Stimulated activated CD4-positive, alpha-beta T cell treated with anti-CD3 and anti-CD28 coated beads, Interleukin-1b, Interleukin-23, amount 100 ng/mL, for 4 hours (primary cell): Measurements from ENCODE around the gene AP3B1.
"Not testable (repeated sequence)": the region's sequence is repeated elsewhere in the genome, so short reads cannot be mapped to it uniquely, and the experiment has no call there.

Experiments used
- DNase-seq, 2 donors: peaks; one replicate each; pipeline ENCODE4 v3.0.0-alpha.2; 2020; ENCODE audit warnings: low read depth in 2 of 2

Gene AP3B1

DNA sequence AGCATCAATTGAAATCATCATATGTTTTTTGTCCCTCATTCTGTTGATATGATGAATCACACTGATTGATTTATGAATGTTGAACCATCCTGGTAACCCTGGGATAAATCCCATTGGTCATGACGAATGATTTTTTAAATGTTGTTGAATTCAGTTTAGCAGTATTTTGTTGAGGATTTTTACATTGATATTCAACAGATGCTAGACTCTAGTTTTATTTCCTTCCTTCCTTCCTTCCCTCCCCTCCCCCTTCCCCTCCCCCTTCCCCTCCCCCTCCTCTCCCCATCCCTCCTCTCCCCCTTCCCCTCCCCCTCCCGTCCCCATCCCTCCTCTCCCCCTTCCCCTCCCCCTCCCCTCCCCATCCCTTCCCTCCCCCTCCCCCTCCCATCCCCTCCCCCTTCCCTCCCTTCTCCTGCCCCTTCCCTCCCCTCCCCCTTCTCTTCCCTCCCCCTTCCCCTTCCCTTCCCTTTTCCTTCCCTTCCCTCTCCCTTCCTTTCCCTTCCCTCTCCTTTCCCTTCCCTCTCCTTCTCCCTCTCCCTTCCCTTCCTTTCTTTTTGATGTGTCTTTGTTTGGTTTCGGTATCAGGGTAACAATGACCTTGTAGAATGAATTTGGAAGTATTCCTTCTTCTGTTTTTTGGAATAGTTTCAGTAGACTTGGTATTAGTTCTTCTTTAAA, 142.8 kb downstream of the AP3B1 start:
- no peak for DNase-seq

DNA sequence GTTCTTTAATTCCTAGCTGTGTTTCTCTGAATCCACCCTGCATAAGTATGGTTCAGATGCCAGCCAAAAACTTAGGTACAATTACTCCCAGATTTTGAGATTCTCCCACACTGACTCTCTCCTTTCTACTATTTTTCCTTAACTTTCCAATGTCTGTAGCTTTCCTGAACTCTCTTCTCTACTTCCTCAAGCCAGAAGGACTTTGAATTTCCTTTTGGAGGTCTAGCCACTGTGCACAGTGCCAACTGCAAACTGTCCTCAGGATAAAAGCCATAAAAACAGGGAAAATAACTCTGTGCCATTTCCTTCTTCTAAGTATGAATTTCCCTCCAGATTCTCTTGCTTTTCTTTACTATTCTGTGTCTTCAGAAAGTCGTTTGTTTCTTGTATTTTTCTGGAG, 157.2 kb downstream of the AP3B1 start:
- DNase-seq: no peak

GRCh38 chr5:78133423-78133822, 161.1 kb downstream of the AP3B1 start:
- no peak for DNase-seq

- no peak for DNase-seq
Measured at GRCh38 chr5:78132507-78132906, 162.0 kb downstream of the AP3B1 start.

GRCh38 chr5:78129597-78129996, 164.9 kb downstream of the AP3B1 start:
- DNase-seq: no peak

GRCh38 chr5:78127875-78128274, 166.6 kb downstream of the AP3B1 start:
- no peak for DNase-seq

DNA sequence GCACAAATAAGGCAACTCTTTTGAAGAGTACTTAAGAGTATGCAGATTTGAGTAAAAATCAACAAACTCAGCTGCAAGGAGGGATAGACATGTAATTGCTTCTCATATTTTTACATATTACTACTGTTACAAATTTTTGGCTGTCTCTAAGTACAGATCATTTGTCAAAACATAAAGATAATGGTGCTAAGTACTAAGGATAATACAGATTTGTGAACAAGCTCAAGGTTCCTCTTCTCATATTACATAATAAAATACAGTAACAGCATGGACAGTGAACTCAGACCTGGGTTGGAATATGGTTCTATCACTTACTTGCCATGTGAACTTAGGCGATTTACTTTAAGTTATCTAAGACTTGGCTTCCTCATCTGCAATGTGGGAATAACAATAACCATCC, 168.0 kb downstream of the AP3B1 start:
- DNase-seq: no peak

GRCh38 chr5:78116167-78116566, 178.3 kb downstream of the AP3B1 start:
- no peak for DNase-seq

GRCh38 chr5:78113689-78114264, 180.7 kb downstream of the AP3B1 start:
- DNase-seq: no peak

GRCh38 chr5:78112931-78113330, 181.6 kb downstream of the AP3B1 start:
- DNase-seq: no peak

DNA sequence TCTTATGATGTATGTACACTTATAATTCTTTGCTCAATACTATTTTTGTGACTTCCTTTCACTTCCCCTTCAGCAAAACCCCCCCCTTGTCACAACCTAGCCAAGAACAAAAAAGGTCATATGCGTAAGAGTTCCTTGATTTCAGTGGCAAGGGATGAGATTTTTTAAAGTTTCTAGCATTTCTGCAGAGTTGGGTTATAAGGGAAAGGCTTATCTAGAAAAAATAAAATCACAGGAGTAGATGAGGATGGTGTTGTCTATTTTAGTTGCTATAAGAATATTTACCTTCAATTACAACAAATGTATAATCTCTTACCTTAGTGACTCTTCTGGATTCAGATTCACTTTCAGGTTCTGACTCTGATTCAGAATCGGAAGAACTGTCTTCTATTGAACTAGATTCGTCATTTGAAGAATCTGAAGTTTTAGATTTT, 184.6 kb downstream of the AP3B1 start:
- DNase-seq: no peak

GRCh38 chr5:78108564-78108963, 185.9 kb downstream of the AP3B1 start:
- no peak for DNase-seq

DNA sequence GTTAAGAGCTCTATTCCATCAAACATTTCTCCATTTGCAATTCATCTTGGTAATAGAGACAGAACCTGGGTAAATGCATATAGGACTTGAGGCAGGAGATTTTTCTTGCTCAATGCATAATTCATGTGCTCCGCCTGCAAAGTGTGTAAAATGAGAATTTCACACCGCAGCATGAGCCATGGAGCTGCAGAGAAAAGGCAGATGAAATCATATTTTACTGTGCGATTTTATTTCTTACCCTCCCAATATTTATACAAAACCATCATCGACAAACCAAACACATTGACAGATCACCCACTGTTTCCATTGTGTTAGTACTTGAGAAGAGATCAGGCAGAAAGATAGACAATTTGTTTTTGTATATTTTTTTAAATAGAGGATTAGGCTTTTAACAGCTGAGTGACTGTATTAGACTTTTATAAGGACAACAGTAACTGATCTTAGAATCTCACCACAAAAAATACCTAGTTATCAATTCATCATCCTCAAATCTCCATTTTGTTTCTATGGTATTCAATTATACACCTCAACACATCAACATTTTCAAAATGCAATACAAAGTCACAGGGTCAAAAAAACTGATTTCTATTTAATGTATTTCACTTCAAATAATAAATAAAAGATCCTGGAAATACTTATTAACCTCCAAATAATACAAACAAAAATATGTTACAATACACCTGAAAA, 191.1 kb downstream of the AP3B1 start:
- no peak for DNase-seq

GRCh38 chr5:78102500-78102899, 192.0 kb downstream of the AP3B1 start:
- no peak for DNase-seq

DNA sequence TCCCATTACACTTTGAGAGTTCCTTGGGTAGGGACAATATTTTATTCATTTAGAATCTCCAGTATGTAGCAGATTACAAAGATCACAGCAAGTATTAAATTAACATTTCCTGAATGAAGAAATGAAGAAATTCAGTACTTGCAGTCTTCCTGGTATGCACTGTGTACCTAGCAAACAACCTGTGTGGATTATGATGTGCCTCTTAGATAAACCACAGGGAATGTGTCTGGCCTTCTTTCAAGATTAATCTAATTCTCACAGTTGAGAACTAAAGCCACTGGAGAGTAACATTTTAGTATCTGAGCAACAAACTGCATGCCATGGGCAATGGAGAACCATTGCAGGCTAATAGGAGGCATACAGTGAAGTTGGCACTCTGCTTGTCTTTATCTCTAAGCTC, 199.4 kb downstream of the AP3B1 start:
- no peak for DNase-seq

DNA sequence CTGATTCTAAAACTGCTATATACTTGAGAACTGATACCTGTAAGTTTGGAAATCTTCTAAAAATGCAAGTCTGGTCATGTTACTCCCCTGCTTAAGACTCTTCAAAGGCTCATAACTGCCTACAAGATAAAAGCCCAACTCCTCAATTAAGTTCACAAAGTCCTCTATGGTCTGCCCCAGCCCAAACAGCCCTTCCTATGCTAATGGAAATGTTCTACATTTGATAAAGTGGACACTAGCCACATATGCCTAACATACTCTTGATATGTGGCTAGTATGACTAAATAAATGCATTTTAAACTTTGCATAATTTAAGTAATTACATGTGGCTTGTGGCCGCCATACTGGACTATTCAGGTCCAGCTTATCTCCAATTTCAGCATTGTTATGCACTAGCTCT, 204.5 kb downstream of the AP3B1 start:
- DNase-seq: no peak

GRCh38 chr5:78078858-78079257, 215.6 kb downstream of the AP3B1 start:
- DNase-seq: no peak

GRCh38 chr5:78077369-78078068, 217.0 kb downstream of the AP3B1 start:
- no peak for DNase-seq

- no peak for DNase-seq
Measured at GRCh38 chr5:78076351-78076750, 218.1 kb downstream of the AP3B1 start.

GRCh38 chr5:78075301-78075700, 219.2 kb downstream of the AP3B1 start:
- DNase-seq: no peak

DNA sequence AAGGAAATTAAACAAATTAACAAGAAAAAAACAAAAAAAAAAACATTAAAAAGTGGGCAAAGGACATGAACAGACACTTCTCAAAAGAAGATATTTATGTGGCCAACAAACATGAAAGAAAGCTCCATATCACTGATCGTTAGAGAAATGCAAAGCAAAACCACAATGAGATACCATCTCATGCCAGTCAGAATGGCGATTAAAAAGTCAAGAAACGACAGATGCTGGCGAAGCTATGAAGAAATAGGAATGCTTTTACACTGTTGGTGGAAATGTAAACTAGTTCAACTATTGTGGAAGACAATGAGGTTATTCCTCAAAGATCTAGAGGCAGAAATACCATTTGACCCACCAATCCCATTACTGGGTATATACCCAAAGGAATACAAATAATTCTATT, 223.8 kb downstream of the AP3B1 start:
- not testable (repeated sequence) for DNase-seq

DNA sequence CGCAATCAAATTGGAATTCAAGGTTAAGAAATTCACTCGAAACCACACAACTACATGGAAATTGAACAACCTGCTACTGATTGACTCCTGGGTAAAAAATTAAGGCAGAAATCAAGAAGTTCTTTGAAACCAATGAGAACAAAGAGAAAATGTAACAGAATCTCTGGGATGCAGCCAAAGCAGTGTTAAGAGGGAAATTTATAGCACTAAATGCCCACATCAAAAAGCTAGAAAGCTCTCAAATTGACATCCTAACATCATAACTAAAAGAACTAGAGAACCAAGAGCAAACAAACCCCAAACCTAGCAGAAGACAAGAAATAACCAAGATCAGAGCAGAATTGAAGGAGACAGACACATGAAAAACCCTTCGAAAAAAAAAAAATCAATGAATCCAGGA, 226.9 kb downstream of the AP3B1 start:
- DNase-seq: not testable (repeated sequence)

GRCh38 chr5:78066722-78067121, 227.8 kb downstream of the AP3B1 start:
- DNase-seq: not testable (repeated sequence)
